OCI-LY7 (cell line): Measurements from ENCODE around the gene PTPRN. TPM values are rescaled to one million over a fixed set of nuclear protein-coding genes. Genes with fewer than 3 reads are reported as not detected.

ENCODE experiments used
- BruUV-seq: library from RNA; stranded (reverse); fragments of 400-500 nt; replicated peaks from 2 replicates; lab custom pipeline; 2021; lab: Mats Ljungman, UMichigan
- CTCF ChIA-PET: fragments of 300-600 bp; sonication (Branson Sonifier 250); formaldehyde crosslinking; loops from one replicate; lab custom pipeline; 2022; ENCODE audit warnings: antibody characterized with exemption; ENCODE audit not compliant: unreplicated experiment; lab: Charles Lee
- POLR2A ChIA-PET: fragments of 300-600 bp; sonication (Branson Sonifier 250); formaldehyde crosslinking; loops from one replicate; lab custom pipeline; 2022; ENCODE audit warnings: antibody characterized with exemption; lab: Charles Lee
- DNase-seq: peaks from one replicate; pipeline ENCODE4 v3.0.0-alpha.2; 2015; ENCODE audit warnings: low spot score
- H2AFZ ChIP-seq: fragments of 200-600 bp; sonication (generic), shearing (Covaris generic); 2 replicates; pipeline ENCODE4 v1.6.1; 2014; ENCODE audit warnings: mild to moderate bottlenecking, antibody characterized with exemption, low read length, moderate library complexity
- H3K27ac ChIP-seq: fragments of 200-600 bp; sonication (generic); 2 replicates; pipeline ENCODE4 v1.5.1; 2014; ENCODE audit warnings: mixed run types, low read depth, mild to moderate bottlenecking, moderate library complexity, low read length, inconsistent platforms; ENCODE audit not compliant: poor library complexity, severe bottlenecking
- H3K36me3 ChIP-seq: fragments of 200-600 bp; sonication (generic); 2 replicates; pipeline ENCODE4 v1.6.1; 2014; ENCODE audit warnings: mild to moderate bottlenecking, antibody characterized with exemption, low read length, moderate library complexity, mixed read lengths; ENCODE audit not compliant: insufficient read depth
- H3K4me1 ChIP-seq: fragments of 200-600 bp; sonication (generic); 2 replicates; pipeline ENCODE4 v1.5.1; 2014; ENCODE audit warnings: mild to moderate bottlenecking, low read length; ENCODE audit not compliant: insufficient read depth, poor library complexity, severe bottlenecking
- H3K4me2 ChIP-seq: fragments of 200-600 bp; sonication (generic); 2 replicates; pipeline ENCODE4 v1.6.1; 2014; ENCODE audit warnings: mild to moderate bottlenecking, low read length
- H3K4me3 ChIP-seq: fragments of 200-600 bp; sonication (generic); 2 replicates; pipeline ENCODE4 v1.5.1; 2014; ENCODE audit warnings: mild to moderate bottlenecking, low read depth, low read length; ENCODE audit not compliant: poor library complexity, severe bottlenecking
- H3K79me2 ChIP-seq: fragments of 200-600 bp; sonication (generic); 2 replicates; pipeline ENCODE4 v1.6.1; 2016; ENCODE audit warnings: low read depth, mild to moderate bottlenecking, low read length, moderate library complexity, mixed read lengths; ENCODE audit not compliant: insufficient read depth
- H3K9me2 ChIP-seq: fragments of 200-600 bp; sonication (generic); 2 replicates; pipeline ENCODE4 v1.6.1; 2016; ENCODE audit warnings: mild to moderate bottlenecking, low read length, mixed read lengths; ENCODE audit not compliant: insufficient read depth
- H3K9me3 ChIP-seq: fragments of 200-600 bp; sonication (generic); 2 replicates; pipeline ENCODE4 v1.6.1; 2014; ENCODE audit warnings: mild to moderate bottlenecking, mixed run types, low read length, mixed read lengths
- H4K20me1 ChIP-seq: fragments of 200-600 bp; sonication (generic); 2 replicates; pipeline ENCODE4 v1.6.1; 2014; ENCODE audit warnings: mild to moderate bottlenecking, antibody characterized with exemption, low read length, moderate library complexity, mixed read lengths; ENCODE audit not compliant: insufficient read depth
- CTCF ChIP-seq: fragments of 200-600 bp; sonication (generic); conservative IDR thresholded peaks from 2 replicates; pipeline ENCODE4 v1.5.1; 2014; ENCODE audit warnings: mild to moderate bottlenecking, antibody characterized with exemption, low read length, moderate library complexity, mixed read lengths
- EZH2phosphoT487 ChIP-seq: fragments of 200-600 bp; sonication (generic); IDR thresholded peaks from 2 replicates; pipeline ENCODE4 v1.6.1; 2018; ENCODE audit warnings: low read depth, borderline replicate concordance, mild to moderate bottlenecking, mixed run types, antibody characterized with exemption, low read length, moderate library complexity, mixed read lengths
- intact Hi-C: fragments of 100-400 bp; cut with micrococcal nuclease; formaldehyde crosslinking; loops from one replicate; pipeline ENCODE4 v1.10.0; 2022; ENCODE audit not compliant: unreplicated experiment
- total RNA-seq, 2 experiments: library from RNA; depleted of rRNA in 1 of 2; stranded (reverse); fragments of >200 nt in 1 of 2; shearing (Covaris generic) in 1 of 2; gene quantifications; 2 replicates each; pipeline ENCODE4 v1.2.3, GENCODE V29; 2014 to 2022

PTPRN gene
- total RNA-seq, 2 experiments from 2014 or later, result not detected

DNA sequence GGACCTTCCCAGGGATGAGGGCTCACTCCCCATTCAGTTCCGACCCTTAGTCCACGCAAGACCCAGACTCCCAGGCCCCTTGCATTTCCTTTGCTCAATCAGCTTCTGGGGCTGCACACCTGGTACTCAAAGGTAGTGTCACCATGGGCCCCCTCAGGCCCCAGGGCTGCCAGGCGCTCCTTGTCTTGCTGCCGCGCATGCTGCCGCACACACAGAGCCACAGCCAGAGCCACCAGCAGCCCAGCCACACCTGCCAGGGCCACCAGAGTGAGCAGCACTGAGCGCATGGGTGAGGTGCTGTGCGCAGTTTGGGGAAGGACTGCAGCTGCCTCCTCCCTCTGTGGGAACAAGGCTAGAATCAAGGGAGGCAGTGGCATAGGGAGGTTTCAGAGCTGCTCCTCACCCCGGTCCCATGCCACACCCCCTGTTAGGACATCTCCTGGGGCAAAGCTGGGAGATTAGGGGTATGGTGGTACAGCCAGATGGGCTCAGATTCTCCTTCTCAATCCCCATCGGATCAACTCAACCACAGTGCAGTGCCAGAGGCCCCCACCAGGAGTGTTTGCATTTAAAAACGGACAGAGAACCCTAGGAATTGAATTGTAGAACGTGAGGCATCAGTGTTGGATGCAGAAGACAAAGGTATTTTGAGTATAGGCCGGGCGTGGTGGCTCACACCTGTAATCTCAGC, 11.3 kb downstream of the PTPRN start:
- ChIA-PET POLR2A (no interaction called here), CTCF (no interaction called here)
- no peaks in the 10 kb centered on the region for H3K36me3 ChIP-seq
- intact Hi-C loops, result loop anchor here (1.0 kb wide), 2 partner anchors 120 to 138 kb away; partner anchors contain the start of genes NHEJ1 and RETREG2
- H2AFZ ChIP-seq, result no peak overlapping the region
- no peak overlapping the region for H3K4me2 ChIP-seq
- no peak for DNase-seq
- H3K9me3 ChIP-seq, result no peaks in the 10 kb centered on the region
- no peak for TF ChIP-seq EZH2phosphoT487
- no peak for TF ChIP-seq CTCF
- H3K27ac ChIP-seq, result no peak overlapping the region
- peaks cover 21% of the 10 kb centered on the region for H3K4me1 ChIP-seq
- no peaks in the 10 kb centered on the region for H3K79me2 ChIP-seq
- H3K9me2 ChIP-seq, result no peaks in the 10 kb centered on the region
- no TSS peak for BruUV-seq
- H4K20me1 ChIP-seq, result no peaks in the 10 kb centered on the region
- H3K4me3 ChIP-seq, result no peak overlapping the region

GRCh38 chr2:219296631-219297391, 12.4 kb downstream of the PTPRN start:
- Histone ChIP-seq H4K20me1 (no peaks in the 10 kb centered on the region), H3K4me3 (no peak overlapping the region), H3K4me1 (peaks cover 21% of the 10 kb centered on the region), H3K9me2 (no peaks in the 10 kb centered on the region), H2AFZ (no peak overlapping the region), H3K9me3 (no peaks in the 10 kb centered on the region), H3K4me2 (no peak overlapping the region), H3K27ac (no peak overlapping the region), H3K36me3 (no peaks in the 10 kb centered on the region), H3K79me2 (no peaks in the 10 kb centered on the region)
- TF ChIP-seq CTCF, result no peak
- no peak for TF ChIP-seq EZH2phosphoT487
- ChIA-PET POLR2A (no interaction called here), CTCF (no interaction called here)
- intact Hi-C loops, result no loop called here
- no TSS peak for BruUV-seq
- peak; percentile 37 for DNase-seq
